Mammary epithelial cell (primary cell): Measurements from ENCODE around the gene MCU.

Source experiments
- CTCF ChIP-seq, 2 donors: IDR thresholded peaks in 1 of 2; conservative IDR thresholded peaks in 1 of 2; 2 replicates each; pipeline ENCODE4 v1.5.1; 2011 to 2012; ENCODE audit warnings: inconsistent platforms in 2 of 2, low read length in 2 of 2, mild to moderate bottlenecking in 2 of 2, control low read depth in 1 of 2, low read depth in 1 of 2; ENCODE audit not compliant: insufficient read depth in 1 of 2; ENCODE audit errors: extremely low read depth in 1 of 2
- EZH2 ChIP-seq: IDR thresholded peaks from 2 replicates; pipeline ENCODE4 v1.6.1; 2012; ENCODE audit warnings: low read length, inconsistent platforms, borderline replicate concordance

GRCh38 chr10:72785409-72785808 lies 93.5 kb downstream of the MCU start:
- TF ChIP-seq CTCF (conservative IDR thresholded peaks at IDR 0.05 in 1 of 2, IDR thresholded peaks at IDR 0.05 in 1 of 2; ENCODE audit: extremely low read depth in 1 of 2, insufficient read depth in 1 of 2, low read depth in 1 of 2, low read length in 2 of 2) (no peak), EZH2 (no peak)
